ENCODE data around the gene ASB18.

DNA sequence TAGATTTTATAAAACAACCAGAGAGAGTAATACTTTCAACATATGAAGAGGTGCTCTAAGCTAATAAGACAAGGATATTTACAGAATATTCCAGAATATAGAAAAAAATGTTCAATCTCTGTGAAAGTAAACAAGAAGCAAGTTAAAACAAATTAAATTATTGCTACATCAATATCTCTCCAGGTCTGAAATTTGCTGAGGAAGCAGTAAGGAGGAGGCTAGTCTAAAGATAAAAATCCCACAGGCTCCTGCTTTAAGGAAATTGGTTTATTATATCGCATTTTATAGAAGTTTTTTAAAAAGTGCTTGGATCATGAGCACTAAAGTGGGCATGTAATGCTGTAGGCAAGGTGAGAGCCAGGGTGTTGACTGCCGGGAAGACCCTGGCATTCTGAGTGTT is 39.7 kb upstream of the ASB18 start:
- TF ChIP-seq, protein P1, sequence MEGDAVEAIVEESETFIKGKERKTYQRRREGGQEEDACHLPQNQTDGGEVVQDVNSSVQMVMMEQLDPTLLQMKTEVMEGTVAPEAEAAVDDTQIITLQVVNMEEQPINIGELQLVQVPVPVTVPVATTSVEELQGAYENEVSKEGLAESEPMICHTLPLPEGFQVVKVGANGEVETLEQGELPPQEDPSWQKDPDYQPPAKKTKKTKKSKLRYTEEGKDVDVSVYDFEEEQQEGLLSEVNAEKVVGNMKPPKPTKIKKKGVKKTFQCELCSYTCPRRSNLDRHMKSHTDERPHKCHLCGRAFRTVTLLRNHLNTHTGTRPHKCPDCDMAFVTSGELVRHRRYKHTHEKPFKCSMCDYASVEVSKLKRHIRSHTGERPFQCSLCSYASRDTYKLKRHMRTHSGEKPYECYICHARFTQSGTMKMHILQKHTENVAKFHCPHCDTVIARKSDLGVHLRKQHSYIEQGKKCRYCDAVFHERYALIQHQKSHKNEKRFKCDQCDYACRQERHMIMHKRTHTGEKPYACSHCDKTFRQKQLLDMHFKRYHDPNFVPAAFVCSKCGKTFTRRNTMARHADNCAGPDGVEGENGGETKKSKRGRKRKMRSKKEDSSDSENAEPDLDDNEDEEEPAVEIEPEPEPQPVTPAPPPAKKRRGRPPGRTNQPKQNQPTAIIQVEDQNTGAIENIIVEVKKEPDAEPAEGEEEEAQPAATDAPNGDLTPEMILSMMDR (IDR thresholded peaks at IDR 0.05) = no peak
- no peak for TF ChIP-seq POLR2A (IDR thresholded peaks at IDR 0.05)
- no peak for TF ChIP-seq POLR2AphosphoS5 (IDR thresholded peaks at IDR 0.05)
- TF ChIP-seq EP300 (IDR thresholded peaks at IDR 0.05; ENCODE audit: low read depth) = no peak

Data from transverse colon (tissue), 4 donors.